H1 (cell line): ENCODE measurements around the gene BRMS1L. TPM values are rescaled to one million over a fixed set of nuclear protein-coding genes. Genes with fewer than 3 reads are reported as not detected.

Experiments
- CTCF ChIA-PET: fragments of 300-600 bp; sonication (Branson Sonifier 250); formaldehyde crosslinking; loops from one replicate; lab custom pipeline; 2021; ENCODE audit not compliant: partially characterized antibody; lab: Charles Lee
- POLR2A ChIA-PET: fragments of 300-600 bp; sonication (Branson Sonifier 250); formaldehyde crosslinking; loops from one replicate; lab custom pipeline; 2021; ENCODE audit warnings: inconsistent platforms; ENCODE audit not compliant: partially characterized antibody; lab: Charles Lee
- DNase-seq, 2 experiments: peaks; one replicate each; pipeline versions ENCODE4 v3.0.0 to v3.0.0-alpha.2; 2010 to 2022; ENCODE audit warnings: low spot score in 2 of 2, low read depth in 1 of 2, mixed read lengths in 1 of 2
- FAIRE-seq: peaks from 2 replicates; lab custom pipeline; 2011; peaks lifted over from hg19 to GRCh38; lab: Jason Lieb, UNC
- H2AFZ ChIP-seq: 2 replicates; pipeline ENCODE4 v1.8.1; 2012; ENCODE audit warnings: low read length, inconsistent platforms
- H2AK5ac ChIP-seq: 2 replicates; pipeline ENCODE4 v1.6.1; 2013; ENCODE audit warnings: low read depth, low read length
- H2BK120ac ChIP-seq: replicated peaks from 2 replicates; pipeline ENCODE3; 2013; ENCODE audit warnings: low read depth, low read length, inconsistent platforms
- H2BK12ac ChIP-seq: 2 replicates; pipeline ENCODE4 v1.6.1; 2013; ENCODE audit warnings: low read depth, low read length
- H2BK15ac ChIP-seq: 2 replicates; pipeline ENCODE4 v1.6.1; 2013; ENCODE audit warnings: low read length
- H2BK20ac ChIP-seq: 2 replicates; pipeline ENCODE4 v1.6.1; 2013; ENCODE audit warnings: low read length
- H2BK5ac ChIP-seq: 2 replicates; pipeline ENCODE4 v1.6.1; 2013; ENCODE audit warnings: low read depth, low read length
- H3K14ac ChIP-seq: 2 replicates; pipeline ENCODE4 v1.6.1; 2013; ENCODE audit warnings: inconsistent platforms; ENCODE audit not compliant: insufficient read length
- H3K18ac ChIP-seq: 2 replicates; pipeline ENCODE4 v1.6.1; 2013; ENCODE audit warnings: low read length; ENCODE audit errors: extremely low read depth
- H3K23ac ChIP-seq: 2 replicates; pipeline ENCODE4 v1.6.1; 2013; ENCODE audit warnings: inconsistent platforms; ENCODE audit not compliant: insufficient read length
- H3K23me2 ChIP-seq: 2 replicates; pipeline ENCODE4 v1.6.1; 2013; ENCODE audit warnings: low read depth, low read length
- H3K27ac ChIP-seq: 2 replicates; pipeline ENCODE4 v1.6.1; 2011; ENCODE audit warnings: low read depth, low read length, inconsistent platforms
- H3K27me3 ChIP-seq, 4 experiments: replicated peaks in 1 of 4; 1 replicate in 1 of 4; 2 replicates in 3 of 4; pipeline versions ENCODE4 v1.6.1 to v1.8.1; 2011 to 2013; ENCODE audit warnings: low read length in 3 of 4, mild to moderate bottlenecking in 3 of 4, inconsistent platforms in 2 of 4, mixed read lengths in 2 of 4, moderate library complexity in 1 of 4; ENCODE audit not compliant: control insufficient read depth in 3 of 4, insufficient read depth in 3 of 4; ENCODE audit errors: extremely low read depth in 1 of 4
- H3K36me3 ChIP-seq, 4 experiments: 2 replicates each; pipeline versions ENCODE4 v1.6.1 to v1.8.1; 2011 to 2013; ENCODE audit warnings: mild to moderate bottlenecking in 4 of 4, low read length in 3 of 4, moderate library complexity in 2 of 4, control low read depth in 1 of 4, inconsistent platforms in 1 of 4; ENCODE audit not compliant: insufficient read depth in 4 of 4, control insufficient read depth in 2 of 4
- H3K4ac ChIP-seq: replicated peaks from 2 replicates; pipeline ENCODE3; 2013; ENCODE audit warnings: low read length, low read depth, mixed read lengths, inconsistent platforms; ENCODE audit not compliant: insufficient read length
- H3K4me1 ChIP-seq, 4 experiments: replicated peaks in 1 of 4; 1 replicate in 1 of 4; 2 replicates in 3 of 4; pipeline versions ENCODE4 v1.6.1 to v1.8.1; 2011 to 2013; ENCODE audit warnings: low read length in 3 of 4, inconsistent platforms in 2 of 4, mixed read lengths in 1 of 4; ENCODE audit not compliant: insufficient read depth in 4 of 4, control insufficient read depth in 3 of 4
- H3K4me2 ChIP-seq, 2 experiments: 2 replicates each; pipeline versions ENCODE4 v1.6.1 to v1.8.1; 2011 to 2013; ENCODE audit warnings: low read depth in 2 of 2, low read length in 2 of 2, control low read depth in 1 of 2, inconsistent platforms in 1 of 2, mild to moderate bottlenecking in 1 of 2; ENCODE audit not compliant: insufficient read depth in 1 of 2
- H3K4me3 ChIP-seq, 4 experiments: fragments of 200-600, 300-600 bp in 1 of 4; sonication (generic), shearing (Covaris generic), sonication (Bioruptor Twin) in 1 of 4; 2 replicates each; pipeline versions ENCODE4 v1.5.1 to v1.8.1; 2011 to 2016; ENCODE audit warnings: low read length in 4 of 4, low read depth in 3 of 4, control low read depth in 2 of 4, inconsistent platforms in 2 of 4, mild to moderate bottlenecking in 2 of 4, mixed read lengths in 1 of 4, moderate library complexity in 1 of 4; ENCODE audit not compliant: insufficient read depth in 2 of 4; ENCODE audit errors: extremely low read depth in 1 of 4
- H3K56ac ChIP-seq: replicated peaks from 2 replicates; pipeline ENCODE3; 2013; ENCODE audit warnings: low read depth, mild to moderate bottlenecking, mixed read lengths, low read length, inconsistent platforms; ENCODE audit not compliant: insufficient read length
- H3K79me1 ChIP-seq: 2 replicates; pipeline ENCODE4 v1.6.1; 2013; ENCODE audit warnings: low read depth, low read length, control low read depth
- H3K79me2 ChIP-seq, 2 experiments: 2 replicates each; pipeline versions ENCODE4 v1.6.1 to v1.8.1; 2012 to 2013; ENCODE audit warnings: low read length in 2 of 2, mild to moderate bottlenecking in 2 of 2, inconsistent platforms in 1 of 2; ENCODE audit not compliant: insufficient read depth in 2 of 2, control insufficient read depth in 1 of 2
- H3K9ac ChIP-seq, 4 experiments: replicated peaks in 1 of 4; 1 replicate in 1 of 4; 2 replicates in 3 of 4; pipeline versions ENCODE4 v1.6.1 to v1.8.1; 2011 to 2013; ENCODE audit warnings: low read depth in 3 of 4, low read length in 3 of 4, control low read depth in 2 of 4, mild to moderate bottlenecking in 2 of 4, moderate library complexity in 2 of 4, inconsistent platforms in 1 of 4; ENCODE audit errors: extremely low read depth in 1 of 4
- H3K9me3 ChIP-seq, 2 experiments: 2 replicates each; pipeline versions ENCODE4 v1.6.1 to v1.8.1; 2012 to 2013; ENCODE audit warnings: mild to moderate bottlenecking in 2 of 2, moderate library complexity in 2 of 2, control low read depth in 1 of 2, inconsistent platforms in 1 of 2, low read depth in 1 of 2, low read length in 1 of 2, mixed read lengths in 1 of 2; ENCODE audit not compliant: insufficient read depth in 2 of 2
- H4K20me1 ChIP-seq, 2 experiments: replicated peaks in 1 of 2; 2 replicates each; pipeline versions ENCODE3 to v1.8.1; 2011 to 2013; ENCODE audit warnings: inconsistent platforms in 2 of 2, low read length in 2 of 2, mild to moderate bottlenecking in 1 of 2; ENCODE audit not compliant: insufficient read depth in 2 of 2, control insufficient read depth in 1 of 2
- H4K5ac ChIP-seq: 2 replicates; pipeline ENCODE4 v1.6.1; 2013; ENCODE audit warnings: low read length, low read depth, mixed read lengths, inconsistent platforms; ENCODE audit not compliant: insufficient read length
- H4K8ac ChIP-seq: 2 replicates; pipeline ENCODE4 v1.8.0; 2013; ENCODE audit warnings: mild to moderate bottlenecking, moderate library complexity, low read length, inconsistent platforms; ENCODE audit not compliant: insufficient read depth; ENCODE audit errors: extremely low read depth
- H4K91ac ChIP-seq: replicated peaks from 2 replicates; pipeline ENCODE3; 2013; ENCODE audit warnings: low read length, mixed read lengths, inconsistent platforms; ENCODE audit not compliant: insufficient read length
- ASH2L ChIP-seq: fragments of 200-600, 300-600 bp; sonication (generic); IDR thresholded peaks from one replicate; pipeline ENCODE4 v1.7.1; 2017; ENCODE audit warnings: low read length
- BRCA1 ChIP-seq: IDR thresholded peaks from 2 replicates; pipeline ENCODE4 v1.6.1; 2012; ENCODE audit warnings: low read depth, low read length, improper control_type of control experiment
- CTBP2 ChIP-seq: IDR thresholded peaks from 2 replicates; pipeline ENCODE4 v1.7.0; 2011; ENCODE audit warnings: borderline replicate concordance, mild to moderate bottlenecking, moderate library complexity, mixed read lengths, low read length; ENCODE audit not compliant: insufficient read depth, insufficient read length
- CTCF ChIP-seq, 3 experiments: IDR thresholded peaks; 1 replicate in 2 of 3; 2 replicates in 1 of 3; pipeline versions ENCODE4 v1.5.1 to v1.6.1; 2011; ENCODE audit warnings: low read length in 3 of 3, mild to moderate bottlenecking in 3 of 3, inconsistent platforms in 2 of 3, low read depth in 1 of 3, moderate library complexity in 1 of 3; ENCODE audit not compliant: insufficient read depth in 1 of 3; ENCODE audit errors: control extremely low read depth in 1 of 3
- EGR1 ChIP-seq: IDR thresholded peaks from 2 replicates; pipeline ENCODE4 v1.6.1; 2011; ENCODE audit warnings: low read depth, low read length, borderline replicate concordance
- NRF1 ChIP-seq: IDR thresholded peaks from 2 replicates; pipeline ENCODE4 v1.6.1; 2011; ENCODE audit warnings: mild to moderate bottlenecking, low read depth, low read length, improper control_type of control experiment
- PHF8 ChIP-seq: fragments of 200-600 bp; sonication (generic); conservative IDR thresholded peaks from 2 replicates; pipeline ENCODE4 v1.7.1; 2012; ENCODE audit warnings: low read depth, mild to moderate bottlenecking, inconsistent platforms, low read length, moderate library complexity
- RAD21 ChIP-seq, 2 experiments: IDR thresholded peaks in 1 of 2; conservative IDR thresholded peaks in 1 of 2; 2 replicates each; pipeline ENCODE4 v1.6.1; 2011; ENCODE audit warnings: low read depth in 2 of 2, low read length in 2 of 2, improper control_type of control experiment in 1 of 2, inconsistent platforms in 1 of 2, mild to moderate bottlenecking in 1 of 2, moderate library complexity in 1 of 2
- SRF ChIP-seq: IDR thresholded peaks from 2 replicates; pipeline ENCODE4 v1.6.1; 2011; ENCODE audit warnings: mild to moderate bottlenecking, low read depth, low read length, moderate library complexity
- WGBS, 2 experiments: shearing (Covaris generic) in 1 of 2; methylation state at CpG; one replicate each; pipeline versions ENCODE4 v1.1.6 to v1.1.7; 2013 to 2015; ENCODE audit warnings: low lambda C conversion rate in 2 of 2, mixed read lengths in 2 of 2, inconsistent platforms in 1 of 2, low coverage in 1 of 2, missing lambda C conversion rate in 1 of 2; ENCODE audit not compliant: insufficient replicate concordance in 2 of 2, insufficient coverage in 1 of 2, insufficient read length in 1 of 2; ENCODE audit errors: extremely low coverage in 1 of 2, missing lambda C conversion rate in 1 of 2; 5-methylcytosine and 5-hydroxymethylcytosine counted together
- polyA plus RNA-seq, 7 experiments: library from polyadenylated mRNA; depleted of rRNA in 3 of 7; stranded (reverse) in 5 of 7; unstranded in 2 of 7; fragments of >200 nt in 5 of 7; fragments of 200-250 nt in 2 of 7; gene quantifications; 1 replicate in 5 of 7; 2 replicates in 1 of 7; 4 replicates in 1 of 7; pipeline versions ENCODE4 v1.2.1 to v1.2.3, GENCODE V29; 2011 to 2013; ENCODE audit warnings: missing spikeins in 2 of 7, mixed read lengths in 2 of 7
- total RNA-seq: library from RNA; stranded (reverse); fragmentation: NEBNext Ultra II Directional; extraction: Animal tissue kit (Norgen Biotek cat#: 25700); gene quantifications from 2 replicates; pipeline ENCODE4 v1.2.1, GENCODE V29; 2021

The BRMS1L gene
- total and polyA plus RNA-seq, 2 of the 8 experiments (the other 6 are each of a cell fraction or from before 2014, with no cell fraction given) = 4.4 to 10.9 TPM

- Histone ChIP-seq H3K79me1 (no peaks in the 10 kb centered on the region), H2BK5ac (no peak overlapping the region), H3K4me3 (no peak overlapping the region), H4K20me1 (no peaks in the 10 kb centered on the region), H3K79me2 (no peaks in the 10 kb centered on the region), H3K23ac (no peak overlapping the region), H3K9me3 (no peaks in the 10 kb centered on the region), H2AK5ac (no peak overlapping the region), H3K9ac (no peak overlapping the region), H3K27ac (no peak overlapping the region), H2BK15ac (no peak overlapping the region), H3K4me1 (no peaks in the 10 kb centered on the region), H3K4me2 (no peak overlapping the region), H3K14ac (no peak overlapping the region), H3K23me2 (no peaks in the 10 kb centered on the region), H4K91ac (no peak overlapping the region), H3K18ac (no peak overlapping the region), H3K56ac (no peak overlapping the region), H4K8ac (no peak overlapping the region), H3K4ac (no peak overlapping the region), H2BK12ac (no peak overlapping the region), H2BK20ac (no peak overlapping the region), H2AFZ (no peak overlapping the region), H4K5ac (no peak overlapping the region), H2BK120ac (no peak overlapping the region), H3K27me3 (no peaks in the 10 kb centered on the region), H3K36me3 (no peaks in the 10 kb centered on the region)
- POLR2A ChIA-PET = interaction anchor here (1.2 to 2.0 kb wide), 2 partner anchors 8 to 10 kb away, joined by 5 to 6 read pairs; partner anchors contain the start of genes BRMS1L and RALGAPA1
- CTCF ChIA-PET = interaction anchor here (0.6 to 9.9 kb wide), 17 partner anchors 9 to 1497 kb away, joined by 3 to 33 read pairs (median 3); no protein-coding TSS in a partner anchor
- no peak for FAIRE-seq
- WGBS, 2 experiments = 81% methylated on average over 12 of the region's 13 CpGs; no CpG with 5 or more reads in 1 of the 2 experiments
- no peak for DNase-seq
- TF ChIP-seq BRCA1 = no peak
- peak in 2 of 3 experiments; percentile 38 to 50; a peak in 2 of 4 replicates for TF ChIP-seq CTCF (IDR thresholded peaks at IDR 0.05; ENCODE audit: control extremely low read depth in 1 of 3, insufficient read depth in 1 of 3, low read depth in 1 of 3, low read length in 3 of 3)
- no peak for TF ChIP-seq NRF1
- no peak for TF ChIP-seq EGR1
- TF ChIP-seq RAD21 (IDR thresholded peaks at IDR 0.05 in 1 of 2, conservative IDR thresholded peaks at IDR 0.05 in 1 of 2; ENCODE audit: low read depth in 2 of 2, low read length in 2 of 2) = peak; percentile 71 to 77
- no peak for TF ChIP-seq CTBP2
- TF ChIP-seq PHF8 = no peak
- no peak for TF ChIP-seq ASH2L
- TF ChIP-seq SRF = no peak
These were observed 7.6 kb upstream of the BRMS1L start for GRCh38 chr14:35818346-35819115.
